Uterus (tissue), 4 donors: Measurements from ENCODE around the gene DPP6. TPM values are rescaled to one million over a fixed set of nuclear protein-coding genes. Genes with fewer than 3 reads are reported as not detected.
"Not testable (repeated sequence)": the region's sequence is repeated elsewhere in the genome, so short reads cannot be mapped to it uniquely, and the experiment has no call there.

Experiments used
- DNase-seq, 2 donors: peaks; one replicate each; pipeline ENCODE4 v3.0.0-alpha.2; 2019 to 2020
- H3K27ac ChIP-seq, 2 donors: fragments of 200-600 bp; sonication (generic); 1 replicate in 1 of 2; 2 replicates in 1 of 2; pipeline ENCODE4 v1.5.1; 2016 to 2018
- H3K27me3 ChIP-seq, 2 donors: fragments of 200-600 bp; sonication (generic); one replicate each; pipeline ENCODE4 v1.5.1; 2018 to 2019; ENCODE audit warnings: control low read depth in 1 of 2
- H3K36me3 ChIP-seq, 2 donors: fragments of 200-600 bp; sonication (generic); one replicate each; pipeline ENCODE4 v1.5.1; 2019; ENCODE audit warnings: control low read depth in 1 of 2
- H3K4me1 ChIP-seq, 2 donors: fragments of 200-600 bp; sonication (generic); one replicate each; pipeline ENCODE4 v1.5.1; 2018 to 2019; ENCODE audit warnings: control low read depth in 1 of 2
- H3K4me3 ChIP-seq, 2 donors: fragments of 200-600 bp; sonication (generic); 1 replicate in 1 of 2; 2 replicates in 1 of 2; pipeline ENCODE4 v1.5.1; 2018 to 2019; ENCODE audit warnings: mild to moderate bottlenecking in 1 of 2
- H3K9me3 ChIP-seq, 2 donors: fragments of 200-600 bp; sonication (generic); one replicate each; pipeline ENCODE4 v1.5.1; 2019; ENCODE audit warnings: control low read depth in 1 of 2
- intact Hi-C: fragments of 100-400 bp; cut with DNase I; formaldehyde crosslinking; loops from one replicate; pipeline ENCODE4 v1.15.1; 2023; ENCODE audit warnings: low total_unique reads
- total RNA-seq, 4 donors: library from RNA; depleted of rRNA in 3 of 4; stranded (reverse); fragments of >200 nt in 3 of 4; gene quantifications; one replicate each; pipeline versions ENCODE4 v1.1.0 to v1.2.4, GENCODE V29; 2014 to 2023
- donor health status: DM: yes; HTN: yes; CAD: no.

The DPP6 gene
- total RNA-seq, 4 donors from 2014 or later = 4.1 to 107 (median 42.7) TPM

DNA sequence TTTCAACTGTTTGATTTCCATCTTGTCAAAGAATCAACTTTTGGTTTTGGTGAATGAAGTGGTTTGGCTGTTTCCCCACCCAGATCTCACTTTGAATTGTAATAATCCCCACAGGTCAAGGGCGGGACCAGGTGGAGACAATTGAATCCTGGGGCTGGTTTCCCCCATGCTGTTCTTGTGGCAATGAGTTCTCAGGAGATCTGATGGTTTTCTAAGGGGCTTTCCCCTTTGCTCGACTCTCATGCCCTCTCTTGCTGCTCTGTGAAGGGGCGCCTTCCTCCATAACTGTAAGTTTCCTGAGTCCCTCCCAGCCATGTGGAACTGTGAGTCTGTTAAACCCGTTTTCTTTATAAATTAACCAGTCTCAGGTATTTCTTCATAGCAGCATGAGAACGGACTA, 68.6 kb downstream of the DPP6 start:
- DNase-seq, H3K4me3 ChIP-seq, H3K27ac ChIP-seq, H3K27me3 ChIP-seq, H3K36me3 ChIP-seq, H3K9me3 ChIP-seq, intact Hi-C loops, H3K4me1 ChIP-seq: not testable (repeated sequence)

GRCh38 chr7:154122720-154123119, 70.5 kb downstream of the DPP6 start:
- DNase-seq, H3K27ac ChIP-seq, H3K9me3 ChIP-seq, H3K4me3 ChIP-seq, H3K4me1 ChIP-seq, H3K27me3 ChIP-seq, intact Hi-C loops, H3K36me3 ChIP-seq: not testable (repeated sequence)

DNA sequence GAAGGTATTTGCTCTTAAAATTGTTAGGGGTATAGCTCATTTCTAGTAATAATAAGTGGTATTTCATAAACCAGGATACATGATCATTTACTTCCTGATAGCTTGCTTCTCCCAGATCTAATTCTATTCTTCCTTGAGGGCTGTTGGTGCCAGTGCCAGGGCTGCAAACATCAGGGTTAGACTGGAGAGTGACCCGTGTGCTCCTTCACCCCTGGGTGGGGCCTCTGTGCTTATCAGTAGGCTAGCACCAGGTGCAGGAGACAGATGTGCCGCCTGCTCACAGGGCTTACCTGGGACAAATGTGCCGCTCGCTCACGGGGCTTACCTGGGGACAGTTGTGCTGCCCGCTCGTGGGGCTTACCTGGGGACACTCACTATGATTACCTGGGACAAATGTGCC, 71.2 kb downstream of the DPP6 start:
- intact Hi-C loops, DNase-seq: not testable (repeated sequence)

DNA sequence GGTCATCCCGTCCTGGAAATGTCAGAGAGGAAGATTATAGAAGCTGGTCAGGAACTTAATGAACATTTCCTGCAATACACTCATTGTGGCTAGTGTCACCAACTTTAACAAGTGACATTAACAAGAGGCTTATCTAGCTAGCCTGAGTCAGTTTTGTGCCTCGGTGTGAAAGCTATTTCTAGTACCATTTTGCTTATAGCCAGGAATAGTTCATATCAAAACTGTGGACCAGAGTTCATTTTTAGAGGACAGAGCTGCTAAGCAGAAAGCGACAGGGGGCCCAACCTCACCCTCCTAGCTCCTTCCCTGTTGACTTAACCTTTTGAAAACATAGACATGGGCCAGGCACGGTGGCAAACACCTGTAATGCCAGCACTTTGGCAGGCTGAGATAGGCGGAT, 76.9 kb downstream of the DPP6 start:
- H3K27ac ChIP-seq, H3K4me3 ChIP-seq, DNase-seq, H3K9me3 ChIP-seq, H3K27me3 ChIP-seq, H3K36me3 ChIP-seq, intact Hi-C loops, H3K4me1 ChIP-seq: not testable (repeated sequence)

More for the DNA sequence above, 71.2 kb downstream of the DPP6 start:
- H3K36me3 ChIP-seq, H3K9me3 ChIP-seq, H3K4me1 ChIP-seq, H3K27ac ChIP-seq, H3K27me3 ChIP-seq, H3K4me3 ChIP-seq: not testable (repeated sequence)

- H3K9me3 ChIP-seq, H3K27ac ChIP-seq, intact Hi-C loops, H3K36me3 ChIP-seq, H3K4me3 ChIP-seq, DNase-seq, H3K4me1 ChIP-seq, H3K27me3 ChIP-seq: not testable (repeated sequence)
These were observed 80.4 kb downstream of the DPP6 start for GRCh38 chr7:154132617-154133016.

DNA sequence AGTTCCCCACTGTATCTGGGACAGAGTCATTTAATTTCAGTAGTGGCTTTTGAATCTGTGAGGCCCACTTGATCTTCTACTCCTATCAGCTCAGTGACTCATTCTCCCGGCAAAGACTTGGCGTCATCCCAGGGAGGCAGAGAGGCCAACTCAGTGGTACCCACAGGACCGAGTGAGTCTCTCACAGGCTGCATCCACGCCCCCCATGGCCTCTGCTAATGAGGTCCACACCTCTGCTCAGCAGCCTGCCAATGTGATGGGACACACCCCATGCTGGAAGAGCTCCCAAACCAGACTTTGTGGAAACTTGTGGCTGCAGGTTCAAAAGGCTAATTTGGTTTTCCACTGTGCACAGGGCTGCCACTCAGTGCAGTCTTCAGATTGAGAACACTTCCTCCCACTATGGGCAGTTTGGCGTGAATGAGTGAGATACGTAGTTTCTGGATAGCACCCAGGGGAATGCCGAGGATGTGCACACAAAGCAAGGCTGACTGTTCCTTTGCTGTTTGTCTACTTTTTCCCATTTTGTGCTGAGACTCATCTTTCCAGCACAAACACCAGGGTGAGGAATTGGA, 81.6 kb downstream of the DPP6 start:
- DNase-seq, H3K27ac ChIP-seq, H3K4me1 ChIP-seq, H3K9me3 ChIP-seq, H3K27me3 ChIP-seq, H3K36me3 ChIP-seq, H3K4me3 ChIP-seq, intact Hi-C loops: not testable (repeated sequence)

DNA sequence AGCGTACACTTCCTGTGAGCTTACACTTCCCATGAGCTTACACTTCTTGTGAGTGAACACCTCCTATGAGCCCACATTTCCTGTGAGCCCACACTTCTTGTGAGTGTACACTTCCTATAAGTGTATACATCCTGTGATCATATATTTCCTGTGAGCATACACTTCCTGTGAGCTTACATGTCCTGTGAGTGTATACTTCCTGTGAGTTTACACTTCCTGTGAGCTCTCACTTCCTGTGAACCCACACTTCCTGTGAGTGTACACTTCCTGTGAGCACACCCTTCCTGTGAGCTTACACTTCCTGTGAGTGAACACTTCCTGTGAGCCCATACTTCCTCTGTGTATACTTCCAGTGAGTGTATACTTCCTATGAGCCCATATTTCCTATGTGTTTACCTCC, 82.5 kb downstream of the DPP6 start:
- H3K4me3 ChIP-seq, intact Hi-C loops, H3K36me3 ChIP-seq, H3K27me3 ChIP-seq, DNase-seq, H3K9me3 ChIP-seq, H3K27ac ChIP-seq, H3K4me1 ChIP-seq: not testable (repeated sequence)

DNA sequence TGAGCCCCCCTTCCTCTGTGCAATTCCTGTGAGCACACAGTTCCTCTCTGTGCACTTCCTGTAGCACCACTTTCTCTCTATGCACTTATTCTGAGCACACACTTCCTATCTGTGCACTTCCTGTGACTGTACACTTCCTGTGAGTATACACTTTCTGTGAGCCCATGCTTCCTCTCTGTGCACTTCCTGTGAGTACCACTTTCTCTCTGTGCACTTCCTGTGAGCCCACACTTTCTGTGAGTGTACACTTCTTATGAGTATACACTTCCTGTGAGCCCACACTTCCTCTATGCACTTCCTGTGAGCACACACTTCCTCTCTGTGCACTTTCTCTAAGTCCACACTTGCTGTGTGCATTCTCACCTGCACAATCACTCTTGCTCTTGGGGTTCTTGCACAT, 83.4 kb downstream of the DPP6 start:
- H3K4me3 ChIP-seq, H3K4me1 ChIP-seq, DNase-seq, H3K36me3 ChIP-seq, intact Hi-C loops, H3K9me3 ChIP-seq, H3K27ac ChIP-seq, H3K27me3 ChIP-seq: not testable (repeated sequence)

DNA sequence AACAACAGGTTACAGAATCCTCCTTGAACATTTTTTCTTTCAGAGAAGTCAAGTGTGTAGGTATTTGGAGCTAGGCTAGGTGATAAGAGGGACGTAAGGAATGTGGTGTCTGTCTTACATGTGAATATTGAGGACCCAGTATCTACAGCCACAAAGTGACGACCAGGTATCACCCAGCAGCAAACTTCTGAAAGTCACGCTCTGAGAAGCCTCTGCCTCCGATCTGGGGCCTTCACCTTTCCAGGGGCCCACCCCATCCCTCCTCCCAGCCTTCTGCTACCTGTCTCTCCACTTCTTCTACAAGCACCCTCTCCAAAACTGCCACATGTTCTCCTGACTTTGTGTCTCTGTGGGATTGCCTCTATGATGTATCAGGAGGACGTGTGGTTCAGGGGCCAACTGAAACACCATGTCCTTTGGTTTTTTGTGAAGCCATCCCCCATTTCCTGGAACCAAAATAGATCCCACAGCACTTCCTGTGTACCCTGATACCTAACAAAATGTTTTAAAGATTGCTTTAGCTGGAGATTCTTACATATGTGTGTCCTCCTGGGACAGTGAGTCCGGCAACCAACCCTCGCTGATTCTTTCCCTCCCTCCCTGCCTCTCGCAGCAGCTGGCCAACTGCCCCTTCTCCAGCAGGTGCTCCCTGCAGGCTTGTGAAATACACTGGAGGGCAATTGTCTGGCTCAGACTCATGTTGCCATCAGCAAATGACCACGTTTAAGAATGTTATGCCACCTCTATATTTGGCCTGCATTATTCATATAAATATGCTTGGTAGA, 93.9 kb downstream of the DPP6 start:
- H3K36me3 ChIP-seq, H3K4me3 ChIP-seq, intact Hi-C loops, H3K4me1 ChIP-seq, DNase-seq, H3K9me3 ChIP-seq, H3K27ac ChIP-seq, H3K27me3 ChIP-seq: not testable (repeated sequence)

GRCh38 chr7:154146707-154147038, 94.5 kb downstream of the DPP6 start:
- not testable (repeated sequence) for H3K36me3 ChIP-seq, H3K4me3 ChIP-seq, H3K27me3 ChIP-seq

DNA sequence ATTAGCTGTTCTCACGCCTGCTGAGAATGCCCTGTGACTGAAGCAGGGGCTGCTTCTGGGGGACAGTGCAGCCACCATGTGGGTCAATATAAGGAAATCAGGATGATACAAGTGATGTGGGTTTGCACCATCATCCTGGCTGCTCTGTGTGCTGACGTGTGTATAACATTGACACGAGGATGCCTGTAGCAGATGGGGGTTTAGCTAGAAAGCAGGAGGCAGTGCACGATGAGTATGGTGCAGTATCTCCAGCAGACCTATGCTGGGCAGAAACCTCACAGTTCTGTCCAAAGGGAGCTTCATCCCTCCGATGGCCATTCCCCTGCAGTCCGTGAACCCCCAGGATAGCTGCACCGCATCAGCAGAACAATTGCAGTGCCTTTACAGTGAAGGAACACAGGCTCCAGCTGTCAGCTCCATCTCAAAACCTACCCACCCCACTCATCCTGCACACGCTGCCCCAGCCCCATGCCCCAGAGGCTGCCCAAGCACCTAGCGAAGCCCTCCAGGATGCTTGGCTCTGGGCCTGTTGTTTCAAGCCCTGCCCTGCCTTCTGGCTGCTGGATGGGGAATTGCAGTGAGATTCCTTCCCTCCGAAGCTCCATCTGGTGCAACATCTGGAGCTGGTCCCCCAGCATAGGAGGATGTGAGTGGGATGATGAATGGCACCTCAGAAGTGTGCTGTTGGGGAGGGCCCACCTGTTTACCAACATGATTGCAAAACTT, 96.8 kb downstream of the DPP6 start:
- intact Hi-C loops, H3K36me3 ChIP-seq, DNase-seq, H3K27ac ChIP-seq, H3K27me3 ChIP-seq, H3K4me3 ChIP-seq, H3K9me3 ChIP-seq, H3K4me1 ChIP-seq: not testable (repeated sequence)

More at GRCh38 chr7:154146707-154147038, 94.5 kb downstream of the DPP6 start:
- H3K9me3 ChIP-seq, H3K27ac ChIP-seq, H3K4me1 ChIP-seq, DNase-seq, intact Hi-C loops: not testable (repeated sequence)

DNA sequence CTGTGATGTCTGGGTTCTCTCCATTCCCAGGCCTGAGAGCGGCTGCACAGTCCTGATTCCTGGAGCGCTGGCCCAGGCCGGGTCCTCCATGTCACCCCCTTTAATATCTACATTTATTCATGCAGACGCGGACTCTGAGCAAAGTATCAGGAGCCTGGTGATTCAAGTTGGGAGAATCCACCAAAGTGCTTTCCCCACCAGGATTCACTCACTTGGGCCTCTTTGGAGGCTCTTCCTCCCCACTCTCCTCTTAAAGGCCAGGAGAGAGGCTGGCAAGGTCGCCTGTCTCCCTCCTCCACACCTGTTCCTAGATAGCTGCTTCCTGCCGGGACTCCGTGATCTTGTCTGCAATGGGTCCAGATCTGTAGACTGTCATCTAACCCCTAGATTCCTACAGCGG, 98.5 kb downstream of the DPP6 start:
- H3K36me3 ChIP-seq, H3K27me3 ChIP-seq, DNase-seq, intact Hi-C loops, H3K27ac ChIP-seq, H3K9me3 ChIP-seq, H3K4me3 ChIP-seq, H3K4me1 ChIP-seq: not testable (repeated sequence)

DNA sequence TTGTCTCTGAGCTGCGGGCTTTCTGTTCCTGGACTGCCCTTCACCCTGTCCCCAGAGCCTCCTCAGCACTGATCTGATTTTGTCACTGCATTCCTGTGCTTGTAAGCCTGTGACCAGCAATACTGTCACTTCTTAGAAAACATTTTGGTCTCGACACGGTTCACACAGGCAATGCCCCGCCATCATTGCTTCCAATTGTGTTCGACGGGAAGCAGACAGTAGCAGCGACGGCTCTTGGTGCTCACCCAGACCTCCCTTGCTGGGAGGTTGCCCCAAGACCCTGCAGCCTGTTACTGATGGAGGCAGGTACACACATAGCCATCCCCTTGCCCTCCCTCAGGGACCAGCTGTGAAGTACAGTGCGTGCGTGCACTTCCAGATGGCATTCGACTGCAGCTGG, 99.1 kb downstream of the DPP6 start:
- H3K4me3 ChIP-seq, H3K9me3 ChIP-seq, H3K27ac ChIP-seq, intact Hi-C loops, DNase-seq, H3K27me3 ChIP-seq, H3K36me3 ChIP-seq, H3K4me1 ChIP-seq: not testable (repeated sequence)
